ENCODE data around the gene NGB. TPM values are rescaled to one million over a fixed set of nuclear protein-coding genes. Genes with fewer than 3 reads are reported as not detected.

NGB gene
- total and polyA plus RNA-seq, 2 donors (not counting 3 experiments of a cell fraction or from before 2014, with no cell fraction given) = not detected

DNA sequence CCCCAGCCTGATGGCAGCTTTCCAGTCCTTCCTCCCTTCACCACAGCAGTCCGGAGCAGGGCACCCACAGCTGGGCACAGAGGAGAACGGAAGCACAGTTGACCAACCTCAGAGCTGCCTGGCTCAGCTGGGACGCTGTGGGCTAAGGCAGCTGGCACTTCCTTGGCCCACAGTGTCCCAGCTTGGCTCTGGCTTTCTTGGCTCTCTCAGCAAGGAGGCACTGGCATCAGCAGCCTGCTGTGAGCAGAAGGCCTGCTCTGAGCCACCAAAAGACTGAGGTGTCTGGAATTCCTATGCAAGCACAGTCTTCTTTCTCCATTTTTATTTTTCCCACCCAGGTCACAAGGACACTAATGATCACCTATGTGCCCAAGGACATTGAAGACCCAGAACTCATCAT, 32.6 kb downstream of the NGB start:
- Histone ChIP-seq H3K9ac (replicated peaks; ENCODE audit: extremely low read depth, insufficient read depth, low read length) (no peak overlapping the region), H4K20me1 (replicated peaks; ENCODE audit: control insufficient read depth, extremely low read depth, insufficient read depth, low read length) (no peaks in the 10 kb centered on the region), H3K4me2 (ENCODE audit: insufficient read depth, low read length) (no peak overlapping the region), H2AFZ (ENCODE audit: low read depth, low read length) (no peak overlapping the region), H3K79me2 (ENCODE audit: control insufficient read depth, insufficient read depth, low read length) (no peaks in the 10 kb centered on the region), H3K9me1 (replicated peaks; ENCODE audit: control insufficient read depth, extremely low read depth, insufficient read depth, low read length) (no peaks in the 10 kb centered on the region), H3K27ac (ENCODE audit: insufficient read depth, low read depth, low read length) (no peak overlapping the region), H3K4me3 (replicated peaks in 1 of 3; ENCODE audit: insufficient read depth in 1 of 3, low read depth in 1 of 3, low read length in 3 of 3) (no peak overlapping the region), H3K36me3 (ENCODE audit: control insufficient read depth in 2 of 2, extremely low read depth in 1 of 2, insufficient read depth in 2 of 2, low read length in 2 of 2) (no peaks in the 10 kb centered on the region), H3K4me1 (ENCODE audit: control insufficient read depth, extremely low read depth, insufficient read depth, low read length) (no peaks in the 10 kb centered on the region), H3K9me3 (replicated peaks; ENCODE audit: control insufficient read depth, insufficient read depth, low read length) (no peaks in the 10 kb centered on the region), H3K27me3 (ENCODE audit: control insufficient read depth in 2 of 2, insufficient read depth in 2 of 2, low read length in 2 of 2) (no peaks in the 10 kb centered on the region)
- TF ChIP-seq POLR2A (IDR thresholded peaks at IDR 0.05; ENCODE audit: low read depth, low read length) (no peak), POLR2AphosphoS5 (IDR thresholded peaks at IDR 0.05; ENCODE audit: insufficient read depth, low read depth, low read length) (no peak), GATA2 (IDR thresholded peaks at IDR 0.05; ENCODE audit: insufficient read depth, insufficient read length, low read depth, low read length) (no peak), FOS (IDR thresholded peaks at IDR 0.05; ENCODE audit: borderline replicate concordance, insufficient read depth, low read length) (no peak), JUN (IDR thresholded peaks at IDR 0.05; ENCODE audit: borderline replicate concordance, insufficient read depth, insufficient read length, low read depth) (no peak), EZH2 (IDR thresholded peaks at IDR 0.05; ENCODE audit: borderline replicate concordance, low read depth, low read length, severe bottlenecking) (no peak), MYC (IDR thresholded peaks at IDR 0.05; ENCODE audit: low read depth, low read length) (no peak)
- TF ChIP-seq, protein P1, sequence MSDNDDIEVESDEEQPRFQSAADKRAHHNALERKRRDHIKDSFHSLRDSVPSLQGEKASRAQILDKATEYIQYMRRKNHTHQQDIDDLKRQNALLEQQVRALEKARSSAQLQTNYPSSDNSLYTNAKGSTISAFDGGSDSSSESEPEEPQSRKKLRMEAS (IDR thresholded peaks at IDR 0.05; ENCODE audit: insufficient read depth, insufficient read length) = no peak
- TF ChIP-seq, protein P2, sequence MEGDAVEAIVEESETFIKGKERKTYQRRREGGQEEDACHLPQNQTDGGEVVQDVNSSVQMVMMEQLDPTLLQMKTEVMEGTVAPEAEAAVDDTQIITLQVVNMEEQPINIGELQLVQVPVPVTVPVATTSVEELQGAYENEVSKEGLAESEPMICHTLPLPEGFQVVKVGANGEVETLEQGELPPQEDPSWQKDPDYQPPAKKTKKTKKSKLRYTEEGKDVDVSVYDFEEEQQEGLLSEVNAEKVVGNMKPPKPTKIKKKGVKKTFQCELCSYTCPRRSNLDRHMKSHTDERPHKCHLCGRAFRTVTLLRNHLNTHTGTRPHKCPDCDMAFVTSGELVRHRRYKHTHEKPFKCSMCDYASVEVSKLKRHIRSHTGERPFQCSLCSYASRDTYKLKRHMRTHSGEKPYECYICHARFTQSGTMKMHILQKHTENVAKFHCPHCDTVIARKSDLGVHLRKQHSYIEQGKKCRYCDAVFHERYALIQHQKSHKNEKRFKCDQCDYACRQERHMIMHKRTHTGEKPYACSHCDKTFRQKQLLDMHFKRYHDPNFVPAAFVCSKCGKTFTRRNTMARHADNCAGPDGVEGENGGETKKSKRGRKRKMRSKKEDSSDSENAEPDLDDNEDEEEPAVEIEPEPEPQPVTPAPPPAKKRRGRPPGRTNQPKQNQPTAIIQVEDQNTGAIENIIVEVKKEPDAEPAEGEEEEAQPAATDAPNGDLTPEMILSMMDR (IDR thresholded peaks at IDR 0.05; ENCODE audit: extremely low read depth in 1 of 2, insufficient read depth in 1 of 2, low read depth in 1 of 2, low read length in 2 of 2) = no peak
- dilution Hi-C loops (cut with MboI; ENCODE audit: extremely low pct_ligation_motif_present, low sequenced_read_pairs) (no loop called here), intact Hi-C loops (cut with micrococcal nuclease) (no loop called here)
- FAIRE-seq (no peak), DNase-seq (ENCODE audit: low read depth, low spot score) (no peak)
- BruUV-seq (replicated peaks) = no TSS peak
- POLR2A ChIA-PET = no interaction called here
- CTCF ChIA-PET = interaction anchor here (1.1 to 1.2 kb wide), 2 partner anchors 78 to 87 kb away, joined by 4 read pairs; no protein-coding TSS in a partner anchor
